Calu3 (cell line): ENCODE data around the gene BEX4. TPM values are rescaled to one million over a fixed set of nuclear protein-coding genes. Genes with fewer than 3 reads are reported as not detected.

ENCODE experiments used
- BruUV-seq: library from RNA; stranded (reverse); fragments of 400-500 nt; replicated peaks from 2 replicates; lab custom pipeline; 2021; lab: Mats Ljungman, UMichigan
- CTCF ChIA-PET: fragments of 300-600 bp; sonication (Branson Sonifier 250); formaldehyde crosslinking; loops from one replicate; lab custom pipeline; 2022; ENCODE audit warnings: antibody characterized with exemption; lab: Charles Lee
- DNase-seq: peaks from one replicate; pipeline ENCODE4 v3.0.0; 2022
- H3K27ac Mint-ChIP-seq: one replicate; pipeline ENCODE4 v1.8.0; 2022; ENCODE audit warnings: mixed read lengths; ENCODE audit not compliant: unreplicated experiment
- H3K27me3 Mint-ChIP-seq: one replicate; pipeline ENCODE4 v1.8.0; 2022; ENCODE audit warnings: mixed read lengths; ENCODE audit not compliant: unreplicated experiment
- H3K36me3 Mint-ChIP-seq: one replicate; pipeline ENCODE4 v1.8.0; 2022; ENCODE audit warnings: mild to moderate bottlenecking, moderate library complexity, mixed read lengths; ENCODE audit not compliant: insufficient read depth, unreplicated experiment
- H3K4me1 Mint-ChIP-seq: one replicate; pipeline ENCODE4 v1.8.0; 2022; ENCODE audit warnings: mild to moderate bottlenecking, low read depth, mixed read lengths; ENCODE audit not compliant: unreplicated experiment
- H3K4me3 Mint-ChIP-seq: one replicate; pipeline ENCODE4 v1.8.0; 2022; ENCODE audit warnings: mild to moderate bottlenecking, low read depth, moderate library complexity, mixed read lengths; ENCODE audit not compliant: unreplicated experiment
- H3K9me3 Mint-ChIP-seq: one replicate; pipeline ENCODE4 v1.8.0; 2022; ENCODE audit warnings: low read depth, mixed read lengths; ENCODE audit not compliant: unreplicated experiment
- intact Hi-C: fragments of 100-400 bp; cut with micrococcal nuclease; formaldehyde crosslinking; loops from one replicate; pipeline ENCODE4 v1.10.0; 2022; ENCODE audit not compliant: unreplicated experiment
- total RNA-seq: library from RNA; stranded (reverse); gene quantifications from 2 replicates; pipeline ENCODE4 v1.2.3, GENCODE V29; 2022
- TF ChIP-seq, protein P1 (sequence below): fragments of 200-600 bp; IDR thresholded peaks from one replicate; pipeline ENCODE4 v1.8.0; 2022; ENCODE audit warnings: antibody characterized with exemption; ENCODE audit not compliant: unreplicated experiment

Gene BEX4
- total RNA-seq, 1 experiment from 2014 or later: not detected

DNA sequence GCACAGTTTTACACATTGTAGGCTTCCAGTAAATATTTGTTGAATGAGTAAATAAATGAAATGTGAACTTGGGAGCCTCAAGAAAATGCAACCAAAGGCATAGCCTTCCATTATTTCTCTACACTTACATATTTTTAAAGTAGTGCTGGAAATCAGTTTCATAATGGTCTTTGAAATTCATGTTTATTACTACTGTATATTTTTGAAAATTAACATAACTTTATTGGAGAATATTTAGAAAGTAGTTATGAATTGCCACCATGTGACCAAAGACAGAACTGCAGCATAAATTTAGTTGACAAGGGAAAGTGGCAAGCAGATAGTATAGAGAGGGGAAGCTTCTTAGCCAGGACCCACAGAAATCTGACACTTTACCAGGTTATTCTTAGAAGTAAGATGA lies 33.6 kb downstream of the BEX4 start:
- BruUV-seq: no TSS peak
- Mint-ChIP-seq H3K4me3 (no peak overlapping the region), H3K9me3 (no peaks in the 10 kb centered on the region), H3K27ac (no peak overlapping the region), H3K27me3 (peaks cover 21% of the 10 kb centered on the region), H3K36me3 (no peaks in the 10 kb centered on the region), H3K4me1 (no peaks in the 10 kb centered on the region)
- CTCF ChIA-PET: no interaction called here
- intact Hi-C loops: loop anchor here (1.0 kb wide), 1 partner anchor 37 kb away; no protein-coding TSS in a partner anchor
- no peak for DNase-seq
- TF ChIP-seq, protein P1, sequence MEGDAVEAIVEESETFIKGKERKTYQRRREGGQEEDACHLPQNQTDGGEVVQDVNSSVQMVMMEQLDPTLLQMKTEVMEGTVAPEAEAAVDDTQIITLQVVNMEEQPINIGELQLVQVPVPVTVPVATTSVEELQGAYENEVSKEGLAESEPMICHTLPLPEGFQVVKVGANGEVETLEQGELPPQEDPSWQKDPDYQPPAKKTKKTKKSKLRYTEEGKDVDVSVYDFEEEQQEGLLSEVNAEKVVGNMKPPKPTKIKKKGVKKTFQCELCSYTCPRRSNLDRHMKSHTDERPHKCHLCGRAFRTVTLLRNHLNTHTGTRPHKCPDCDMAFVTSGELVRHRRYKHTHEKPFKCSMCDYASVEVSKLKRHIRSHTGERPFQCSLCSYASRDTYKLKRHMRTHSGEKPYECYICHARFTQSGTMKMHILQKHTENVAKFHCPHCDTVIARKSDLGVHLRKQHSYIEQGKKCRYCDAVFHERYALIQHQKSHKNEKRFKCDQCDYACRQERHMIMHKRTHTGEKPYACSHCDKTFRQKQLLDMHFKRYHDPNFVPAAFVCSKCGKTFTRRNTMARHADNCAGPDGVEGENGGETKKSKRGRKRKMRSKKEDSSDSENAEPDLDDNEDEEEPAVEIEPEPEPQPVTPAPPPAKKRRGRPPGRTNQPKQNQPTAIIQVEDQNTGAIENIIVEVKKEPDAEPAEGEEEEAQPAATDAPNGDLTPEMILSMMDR: no peak

DNA sequence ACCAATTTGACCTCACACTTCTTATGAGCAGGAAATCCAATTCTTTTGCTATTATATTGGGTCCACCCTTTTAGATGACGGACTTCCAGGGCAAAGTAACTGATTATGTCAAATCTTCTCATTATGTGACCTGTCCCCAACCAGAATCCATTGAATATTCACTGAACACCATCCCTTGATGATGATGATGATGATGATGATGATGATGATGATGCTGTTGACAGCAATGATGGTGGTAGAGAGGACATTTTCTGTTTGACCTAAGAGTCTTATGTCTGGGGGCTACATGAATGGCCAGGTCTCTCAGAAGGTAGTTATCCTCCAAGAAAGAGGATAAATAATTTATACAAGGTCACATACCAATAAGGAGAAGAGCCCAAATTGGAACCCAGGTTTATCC lies 34.9 kb downstream of the BEX4 start:
- CTCF ChIA-PET: no interaction called here
- DNase-seq: no peak
- H3K4me1 Mint-ChIP-seq: no peaks in the 10 kb centered on the region
- no peaks in the 10 kb centered on the region for H3K9me3 Mint-ChIP-seq
- TF ChIP-seq, protein P1: no peak
- H3K4me3 Mint-ChIP-seq: no peak overlapping the region
- no peaks in the 10 kb centered on the region for H3K36me3 Mint-ChIP-seq
- intact Hi-C loops: no loop called here
- BruUV-seq: no TSS peak
- H3K27me3 Mint-ChIP-seq: peaks cover 28% of the 10 kb centered on the region
- H3K27ac Mint-ChIP-seq: no peak overlapping the region

DNA sequence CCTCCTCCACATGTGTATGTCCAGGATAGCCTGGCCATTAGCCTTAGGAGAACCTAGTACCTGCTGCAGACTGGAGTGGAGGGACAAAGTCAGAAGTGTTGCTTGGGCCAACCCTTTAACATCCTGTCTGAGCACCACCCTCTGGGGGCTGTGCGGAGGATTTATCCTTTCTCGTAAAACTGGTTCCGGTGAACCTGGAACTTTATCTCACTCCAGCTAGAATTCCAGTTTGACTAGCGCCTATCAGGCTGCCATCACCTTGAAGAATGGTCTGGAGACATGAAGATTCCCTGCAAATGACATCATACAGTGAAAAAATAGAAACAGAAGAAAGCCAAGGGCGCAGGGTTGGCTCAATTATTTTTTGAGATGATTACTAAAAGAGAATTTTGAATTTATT lies 36.1 kb downstream of the BEX4 start:
- CTCF ChIA-PET: interaction anchor here (0.5 kb wide), 1 partner anchor 1660 kb away, joined by 3 read pairs; no protein-coding TSS in a partner anchor
- no peak overlapping the region for H3K27ac Mint-ChIP-seq
- H3K27me3 Mint-ChIP-seq: peaks cover 30% of the 10 kb centered on the region
- no peaks in the 10 kb centered on the region for H3K4me1 Mint-ChIP-seq
- TF ChIP-seq, protein P1: no peak
- intact Hi-C loops: no loop called here
- no TSS peak for BruUV-seq
- peaks cover 3% of the 10 kb centered on the region for H3K36me3 Mint-ChIP-seq
- no peaks in the 10 kb centered on the region for H3K9me3 Mint-ChIP-seq
- no peak for DNase-seq
- H3K4me3 Mint-ChIP-seq: no peak overlapping the region

DNA sequence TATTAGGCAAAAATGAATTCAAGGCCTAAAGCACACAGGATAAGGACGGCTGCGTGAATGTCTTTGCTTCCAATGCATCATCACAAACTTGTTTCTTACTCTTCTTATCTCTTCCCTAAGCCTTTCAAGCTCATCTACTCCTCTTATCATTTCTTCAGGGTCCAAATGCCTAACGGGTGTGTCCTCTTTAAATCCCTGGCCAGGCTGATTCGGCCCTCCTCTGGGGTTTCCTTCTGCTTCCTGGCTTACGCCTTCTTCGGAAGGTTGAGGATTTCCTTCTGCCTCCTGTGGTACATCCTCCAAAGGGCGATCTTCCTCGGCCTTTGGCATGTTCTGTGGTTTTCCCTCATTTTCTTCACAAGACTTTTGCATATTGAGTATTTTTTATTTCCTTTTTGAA lies 38.7 kb downstream of the BEX4 start:
- CTCF ChIA-PET: no interaction called here
- Mint-ChIP-seq H3K9me3 (no peaks in the 10 kb centered on the region), H3K36me3 (peaks cover 3% of the 10 kb centered on the region), H3K27ac (no peak overlapping the region), H3K4me3 (no peak overlapping the region), H3K27me3 (peaks cover 42% of the 10 kb centered on the region), H3K4me1 (no peaks in the 10 kb centered on the region)
- intact Hi-C loops: no loop called here
- no TSS peak for BruUV-seq
- DNase-seq: no peak
- TF ChIP-seq, protein P1: no peak
